GM18519 (cell line): Measurements from ENCODE around the gene MRPS22.
"Not testable (repeated sequence)": the region's sequence is repeated elsewhere in the genome, so short reads cannot be mapped to it uniquely, and the experiment has no call there.

ENCODE experiments used
- ATAC-seq: cut with Tn5 transposase; IDR thresholded peaks from one replicate; pipeline ENCODE4 v1.9.1; 2021; ENCODE audit warnings: mild to moderate bottlenecking, moderate library complexity; ENCODE audit not compliant: unreplicated experiment, low FRiP score

The MRPS22 gene

GRCh38 chr3:139332092-139332491 is 11.7 kb upstream of the MRPS22 start:
- no peak for ATAC-seq

- not testable (repeated sequence) for ATAC-seq
These were observed 9.1 kb upstream of the MRPS22 start for GRCh38 chr3:139334675-139335074.

- ATAC-seq = no peak
These were observed 5.4 kb upstream of the MRPS22 start for GRCh38 chr3:139338405-139338804.

GRCh38 chr3:139339219-139339906 is 4.5 kb upstream of the MRPS22 start:
- ATAC-seq = no peak

- ATAC-seq = no peak
These were observed 3.0 kb upstream of the MRPS22 start for GRCh38 chr3:139340784-139341183.

GRCh38 chr3:139342054-139342453 is 1.8 kb upstream of the MRPS22 start:
- ATAC-seq = no peak

GRCh38 chr3:139346771-139347170 is 3.0 kb downstream of the MRPS22 start:
- ATAC-seq = no peak

- no peak for ATAC-seq
These were observed 10.2 kb downstream of the MRPS22 start for GRCh38 chr3:139353920-139354556.

- no peak for ATAC-seq
These were observed 10.8 kb downstream of the MRPS22 start for GRCh38 chr3:139354661-139355060.

GRCh38 chr3:139355476-139355875 is 11.7 kb downstream of the MRPS22 start:
- ATAC-seq = no peak

- ATAC-seq = no peak
These were observed 12.1 kb downstream of the MRPS22 start for GRCh38 chr3:139355891-139356290.

- ATAC-seq = peak; percentile 54
These were observed 14.1 kb downstream of the MRPS22 start for GRCh38 chr3:139357899-139358298.

GRCh38 chr3:139358841-139359562 is 15.2 kb downstream of the MRPS22 start:
- no peak for ATAC-seq

- no peak for ATAC-seq
These were observed 17.5 kb downstream of the MRPS22 start for GRCh38 chr3:139361276-139361675.

- ATAC-seq = no peak
These were observed 20.7 kb downstream of the MRPS22 start for GRCh38 chr3:139364549-139364948.

GRCh38 chr3:139374099-139374498 is 30.3 kb downstream of the MRPS22 start:
- no peak for ATAC-seq

- no peak for ATAC-seq
These were observed 33.6 kb downstream of the MRPS22 start for GRCh38 chr3:139377378-139377777.

GRCh38 chr3:139378587-139379241 is 34.9 kb downstream of the MRPS22 start:
- no peak for ATAC-seq

GRCh38 chr3:139380575-139380974 is 36.8 kb downstream of the MRPS22 start:
- no peak for ATAC-seq

GRCh38 chr3:139382291-139382690 is 38.5 kb downstream of the MRPS22 start:
- not testable (repeated sequence) for ATAC-seq

GRCh38 chr3:139388077-139388476 is 44.3 kb downstream of the MRPS22 start:
- no peak for ATAC-seq
